Muscle layer of duodenum (tissue), 2 donors: ENCODE measurements around the gene ZNF331.

Source experiments
- H3K27ac ChIP-seq: one replicate; pipeline ENCODE4 v1.7.0; 2013; ENCODE audit warnings: mild to moderate bottlenecking, low read length
- H3K27me3 ChIP-seq: one replicate; pipeline ENCODE4 v1.7.0; 2013; ENCODE audit warnings: low read depth, mild to moderate bottlenecking, control low read depth, low read length
- H3K36me3 ChIP-seq, 2 donors: one replicate each; pipeline ENCODE4 v1.7.0; 2013; ENCODE audit warnings: low read length in 2 of 2, control low read depth in 1 of 2, mild to moderate bottlenecking in 1 of 2; ENCODE audit not compliant: insufficient read depth in 2 of 2, control insufficient read depth in 1 of 2
- H3K4me1 ChIP-seq, 2 donors: one replicate each; pipeline ENCODE4 v1.7.0; 2013; ENCODE audit warnings: low read length in 2 of 2, mild to moderate bottlenecking in 2 of 2, control low read depth in 1 of 2, moderate library complexity in 1 of 2; ENCODE audit not compliant: insufficient read depth in 2 of 2, control insufficient read depth in 1 of 2
- H3K4me3 ChIP-seq, 2 donors: one replicate each; pipeline ENCODE4 v1.7.0; 2013; ENCODE audit warnings: low read length in 2 of 2, low read depth in 1 of 2, mild to moderate bottlenecking in 1 of 2
- H3K9me3 ChIP-seq, 2 donors: one replicate each; pipeline ENCODE4 v1.7.0; 2013; ENCODE audit warnings: low read length in 2 of 2, control low read depth in 1 of 2, mild to moderate bottlenecking in 1 of 2; ENCODE audit not compliant: control insufficient read depth in 1 of 2
- donor health status: healthy.

ZNF331 gene

DNA sequence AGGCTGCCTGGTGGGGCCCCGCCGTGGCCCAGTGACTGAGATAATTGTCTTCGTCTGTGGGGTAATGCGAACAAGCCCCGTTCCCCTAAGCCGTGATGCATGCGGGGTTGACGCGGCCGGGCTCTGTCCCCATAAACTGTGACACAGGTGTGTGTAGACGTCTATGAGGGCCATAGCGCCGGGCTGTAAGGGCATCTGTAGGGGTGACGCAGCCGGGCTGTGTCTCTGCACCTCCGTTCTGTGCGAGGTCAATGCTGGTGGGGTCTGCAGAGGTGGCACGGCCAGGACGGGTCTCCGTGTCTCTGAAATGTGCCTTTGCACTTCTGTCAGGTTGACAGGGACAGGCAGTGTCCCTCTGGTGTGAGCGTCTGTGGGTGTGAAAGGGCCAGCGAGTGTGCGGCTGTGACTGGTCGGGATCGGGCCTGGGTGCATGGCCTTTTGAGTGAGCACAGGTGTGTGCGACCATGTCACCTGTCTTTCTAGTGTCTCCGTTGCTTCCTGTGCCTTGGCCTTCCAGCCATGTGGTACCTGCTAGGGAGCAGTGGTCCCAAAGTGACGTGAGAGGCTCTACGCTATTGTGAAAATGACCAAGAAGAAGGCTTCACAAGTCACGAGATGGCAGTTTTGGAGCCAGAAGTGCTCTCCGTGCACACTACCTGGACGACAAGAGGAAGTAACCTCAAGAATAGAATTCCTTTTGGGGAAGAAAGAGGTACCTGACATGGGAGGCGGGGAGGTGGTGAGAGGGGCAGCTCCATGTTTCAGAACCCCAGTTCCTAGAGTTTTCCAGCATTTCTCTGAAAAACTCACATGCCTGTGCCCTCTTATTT, 16.4 kb upstream of the ZNF331 start:
- Histone ChIP-seq H3K9me3 (peaks cover 0 to 7% of the 10 kb centered on the region in 2 donors), H3K27me3 (no peaks in the 10 kb centered on the region), H3K4me3 (peak overlapping the region; percentile 78 to 83), H3K4me1 (peaks cover 4 to 10% of the 10 kb centered on the region in 2 donors), H3K36me3 (no peaks in the 10 kb centered on the region), H3K27ac (no peak overlapping the region)

- no peaks in the 10 kb centered on the region for H3K36me3 ChIP-seq
Measured at GRCh38 chr19:53525922-53526321, 12.0 kb upstream of the ZNF331 start.

GRCh38 chr19:53530622-53531021, 7.3 kb upstream of the ZNF331 start:
- Histone ChIP-seq H3K9me3 (peaks cover 0 to 6% of the 10 kb centered on the region in 2 donors), H3K36me3 (no peaks in the 10 kb centered on the region), H3K4me3 (no peak overlapping the region), H3K4me1 (no peaks in the 10 kb centered on the region), H3K27me3 (no peaks in the 10 kb centered on the region), H3K27ac (no peak overlapping the region)

More at GRCh38 chr19:53525922-53526321, 12.0 kb upstream of the ZNF331 start:
- Histone ChIP-seq H3K27ac (no peak overlapping the region), H3K4me1 (peaks cover 4 to 9% of the 10 kb centered on the region in 2 donors), H3K27me3 (no peaks in the 10 kb centered on the region), H3K4me3 (no peak overlapping the region), H3K9me3 (peaks cover 0 to 7% of the 10 kb centered on the region in 2 donors)

DNA sequence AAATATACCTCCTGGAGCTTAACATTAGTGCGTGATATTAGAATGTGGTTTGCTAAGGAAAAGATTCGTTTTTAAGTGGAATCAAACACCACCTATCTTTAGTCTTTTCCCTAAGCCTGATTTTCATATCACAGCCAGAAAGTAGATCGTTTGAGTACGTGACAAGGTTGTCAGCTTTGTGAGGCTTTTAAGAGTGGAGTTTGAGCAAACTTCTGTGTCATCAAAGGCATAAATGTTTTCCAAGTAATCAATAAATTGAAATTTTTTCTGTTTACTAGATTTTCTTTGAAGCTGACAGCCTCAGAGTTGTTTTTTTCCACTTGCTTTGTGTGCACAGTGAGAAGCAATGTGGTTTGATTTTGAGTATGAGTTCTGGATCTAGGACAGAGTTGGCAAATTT, 6.5 kb upstream of the ZNF331 start:
- H3K9me3 ChIP-seq: no peaks in the 10 kb centered on the region
- no peak overlapping the region for H3K27ac ChIP-seq
- H3K27me3 ChIP-seq: no peaks in the 10 kb centered on the region
- no peaks in the 10 kb centered on the region for H3K4me1 ChIP-seq
- H3K4me3 ChIP-seq: no peak overlapping the region
- no peaks in the 10 kb centered on the region for H3K36me3 ChIP-seq

DNA sequence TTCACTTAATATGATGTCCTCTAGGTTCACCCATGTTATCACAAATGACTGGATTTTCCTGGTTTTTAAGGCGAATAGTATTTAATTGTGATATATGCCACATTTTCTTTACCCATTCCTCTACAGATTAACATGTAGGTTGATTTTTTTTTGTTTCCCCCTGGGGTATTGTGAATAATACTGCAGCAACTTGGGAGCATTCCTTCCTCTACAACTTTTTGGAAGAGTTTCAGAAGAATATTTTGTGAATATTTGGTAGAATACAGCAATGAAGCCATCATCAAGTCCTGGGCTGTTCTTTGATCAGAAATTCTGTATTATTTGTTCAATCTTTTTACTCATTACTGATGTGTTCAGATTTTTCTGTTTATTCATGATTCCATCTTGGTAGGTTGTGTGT, 5.6 kb upstream of the ZNF331 start:
- Histone ChIP-seq H3K27ac (no peak overlapping the region), H3K36me3 (no peaks in the 10 kb centered on the region), H3K9me3 (no peaks in the 10 kb centered on the region)

DNA sequence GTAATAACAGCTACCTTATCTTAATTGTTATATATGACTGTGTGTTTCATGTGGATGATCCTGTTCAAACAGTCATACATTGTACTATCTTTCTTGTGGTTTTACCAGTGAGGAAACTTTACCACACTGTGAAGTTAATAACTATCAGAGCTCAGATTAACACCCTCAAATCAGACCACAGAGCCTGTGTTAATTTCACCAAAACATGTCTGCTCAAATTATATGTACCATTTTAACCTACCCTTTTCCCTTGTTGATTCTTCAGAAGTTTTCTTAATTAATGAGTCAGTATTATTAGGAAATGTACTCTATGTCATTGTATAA, 1.8 kb upstream of the ZNF331 start:
- no peak overlapping the region for H3K27ac ChIP-seq

More for the DNA sequence above, 5.6 kb upstream of the ZNF331 start:
- Histone ChIP-seq H3K27me3 (no peaks in the 10 kb centered on the region), H3K4me1 (no peaks in the 10 kb centered on the region), H3K4me3 (no peak overlapping the region)

DNA sequence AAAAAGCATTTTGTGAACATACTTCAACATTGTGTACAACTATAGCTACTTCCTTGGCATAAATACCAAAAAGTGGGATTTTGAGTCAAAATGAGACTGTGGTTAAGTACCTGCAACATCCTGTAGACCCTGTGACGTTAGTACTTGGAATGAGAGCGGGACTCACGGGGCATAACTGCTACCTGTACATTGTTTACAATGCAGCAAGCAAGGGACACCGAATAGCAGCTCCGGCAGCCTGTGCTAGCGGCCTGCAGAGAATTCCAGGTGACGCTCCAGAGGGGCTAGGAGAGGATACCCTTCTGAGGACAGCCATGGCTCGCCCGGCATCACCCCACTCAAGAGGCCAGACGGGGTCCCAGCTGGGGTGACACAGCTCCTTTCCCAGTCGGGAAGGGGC, 824 bp upstream of the ZNF331 start:
- Histone ChIP-seq H3K27me3 (no peaks in the 10 kb centered on the region), H3K4me3 (peak overlapping the region; percentile 76 to 87), H3K36me3 (peaks cover 0 to 8% of the 10 kb centered on the region in 2 donors), H3K4me1 (peaks cover 0 to 4% of the 10 kb centered on the region in 2 donors), H3K9me3 (no peaks in the 10 kb centered on the region), H3K27ac (peak overlapping the region; percentile 16)

More for the DNA sequence above, 1.8 kb upstream of the ZNF331 start:
- Histone ChIP-seq H3K9me3 (no peaks in the 10 kb centered on the region), H3K4me1 (peaks cover 0 to 4% of the 10 kb centered on the region in 2 donors), H3K4me3 (no peak overlapping the region), H3K36me3 (peaks cover 0 to 8% of the 10 kb centered on the region in 2 donors), H3K27me3 (no peaks in the 10 kb centered on the region)

GRCh38 chr19:53538378-53539109, 599 bp downstream of the ZNF331 start:
- Histone ChIP-seq H3K27me3 (no peaks in the 10 kb centered on the region), H3K9me3 (no peaks in the 10 kb centered on the region), H3K27ac (no peak overlapping the region), H3K4me3 (peak overlapping the region; percentile 76 to 87), H3K4me1 (peaks cover 0 to 4% of the 10 kb centered on the region in 2 donors), H3K36me3 (peaks cover 0 to 8% of the 10 kb centered on the region in 2 donors)

DNA sequence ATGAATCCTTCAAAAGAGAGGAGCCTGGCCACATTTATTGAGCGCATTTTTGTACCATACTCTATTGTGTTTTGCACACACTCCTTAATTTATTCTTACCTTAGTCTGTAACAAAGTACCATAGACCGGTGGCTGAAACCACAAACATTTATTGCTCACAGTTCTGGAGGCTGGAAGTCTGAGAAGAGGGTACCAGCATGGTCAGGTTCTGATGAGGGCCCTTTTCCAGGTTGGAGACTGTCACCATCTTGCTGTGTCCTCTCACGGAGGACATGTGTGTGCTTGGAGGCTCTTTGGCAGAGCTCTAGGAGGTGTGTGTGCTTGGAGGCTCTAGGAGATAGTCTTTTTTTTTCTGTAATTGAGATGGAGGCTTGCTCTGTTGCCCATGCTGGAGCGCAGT, 2.1 kb downstream of the ZNF331 start:
- Histone ChIP-seq H3K4me3 (no peak overlapping the region), H3K27ac (no peak overlapping the region), H3K27me3 (no peaks in the 10 kb centered on the region), H3K9me3 (no peaks in the 10 kb centered on the region), H3K4me1 (peaks cover 0 to 4% of the 10 kb centered on the region in 2 donors), H3K36me3 (peaks cover 0 to 8% of the 10 kb centered on the region in 2 donors)

DNA sequence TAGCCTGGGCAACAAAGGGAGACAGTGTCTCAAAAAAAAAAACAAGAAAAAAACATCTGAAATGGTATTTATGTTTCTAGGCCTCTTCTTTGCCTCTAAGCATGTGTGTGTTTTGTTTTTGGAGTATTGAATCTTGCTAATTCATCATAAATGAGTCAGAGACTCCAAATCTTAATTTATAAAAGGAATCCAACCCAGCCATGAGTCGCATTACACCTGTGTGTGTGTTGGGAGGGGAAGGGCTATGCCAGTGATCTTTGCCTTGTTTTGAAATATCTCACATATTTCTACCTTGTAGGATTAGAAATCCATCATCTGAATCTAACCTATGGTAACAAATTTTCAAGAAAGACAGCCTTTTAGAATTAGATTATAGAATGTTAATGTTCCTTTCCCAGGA, 4.0 kb downstream of the ZNF331 start:
- Histone ChIP-seq H3K36me3 (peaks cover 0 to 8% of the 10 kb centered on the region in 2 donors), H3K4me1 (peaks cover 0 to 4% of the 10 kb centered on the region in 2 donors), H3K9me3 (no peaks in the 10 kb centered on the region), H3K27me3 (no peaks in the 10 kb centered on the region), H3K4me3 (no peak overlapping the region), H3K27ac (no peak overlapping the region)

GRCh38 chr19:53545271-53546065, 7.5 kb downstream of the ZNF331 start:
- Histone ChIP-seq H3K4me1 (no peaks in the 10 kb centered on the region), H3K27me3 (no peaks in the 10 kb centered on the region), H3K4me3 (no peak overlapping the region), H3K36me3 (no peaks in the 10 kb centered on the region), H3K27ac (no peak overlapping the region), H3K9me3 (no peaks in the 10 kb centered on the region)
